H1 (cell line): Measurements from ENCODE around the gene DPRX. TPM values are rescaled to one million over a fixed set of nuclear protein-coding genes. Genes with fewer than 3 reads are reported as not detected.

Experiments
- CTCF ChIA-PET: fragments of 300-600 bp; sonication (Branson Sonifier 250); formaldehyde crosslinking; loops from one replicate; lab custom pipeline; 2021; ENCODE audit not compliant: partially characterized antibody; lab: Charles Lee
- POLR2A ChIA-PET: fragments of 300-600 bp; sonication (Branson Sonifier 250); formaldehyde crosslinking; loops from one replicate; lab custom pipeline; 2021; ENCODE audit warnings: inconsistent platforms; ENCODE audit not compliant: partially characterized antibody; lab: Charles Lee
- DNase-seq, 2 experiments: peaks; one replicate each; pipeline versions ENCODE4 v3.0.0 to v3.0.0-alpha.2; 2010 to 2022; ENCODE audit warnings: low spot score in 2 of 2, low read depth in 1 of 2, mixed read lengths in 1 of 2
- FAIRE-seq: peaks from 2 replicates; lab custom pipeline; 2011; peaks lifted over from hg19 to GRCh38; lab: Jason Lieb, UNC
- H2AFZ ChIP-seq: 2 replicates; pipeline ENCODE4 v1.8.1; 2012; ENCODE audit warnings: low read length, inconsistent platforms
- H2AK5ac ChIP-seq: 2 replicates; pipeline ENCODE4 v1.6.1; 2013; ENCODE audit warnings: low read depth, low read length
- H2BK120ac ChIP-seq: replicated peaks from 2 replicates; pipeline ENCODE3; 2013; ENCODE audit warnings: low read depth, low read length, inconsistent platforms
- H2BK12ac ChIP-seq: 2 replicates; pipeline ENCODE4 v1.6.1; 2013; ENCODE audit warnings: low read depth, low read length
- H2BK15ac ChIP-seq: 2 replicates; pipeline ENCODE4 v1.6.1; 2013; ENCODE audit warnings: low read length
- H2BK20ac ChIP-seq: 2 replicates; pipeline ENCODE4 v1.6.1; 2013; ENCODE audit warnings: low read length
- H2BK5ac ChIP-seq: 2 replicates; pipeline ENCODE4 v1.6.1; 2013; ENCODE audit warnings: low read depth, low read length
- H3K14ac ChIP-seq: 2 replicates; pipeline ENCODE4 v1.6.1; 2013; ENCODE audit warnings: inconsistent platforms; ENCODE audit not compliant: insufficient read length
- H3K18ac ChIP-seq: 2 replicates; pipeline ENCODE4 v1.6.1; 2013; ENCODE audit warnings: low read length; ENCODE audit errors: extremely low read depth
- H3K23ac ChIP-seq: 2 replicates; pipeline ENCODE4 v1.6.1; 2013; ENCODE audit warnings: inconsistent platforms; ENCODE audit not compliant: insufficient read length
- H3K23me2 ChIP-seq: 2 replicates; pipeline ENCODE4 v1.6.1; 2013; ENCODE audit warnings: low read depth, low read length
- H3K27ac ChIP-seq: 2 replicates; pipeline ENCODE4 v1.6.1; 2011; ENCODE audit warnings: low read depth, low read length, inconsistent platforms
- H3K27me3 ChIP-seq, 4 experiments: replicated peaks in 1 of 4; 1 replicate in 1 of 4; 2 replicates in 3 of 4; pipeline versions ENCODE4 v1.6.1 to v1.8.1; 2011 to 2013; ENCODE audit warnings: low read length in 3 of 4, mild to moderate bottlenecking in 3 of 4, inconsistent platforms in 2 of 4, mixed read lengths in 2 of 4, moderate library complexity in 1 of 4; ENCODE audit not compliant: control insufficient read depth in 3 of 4, insufficient read depth in 3 of 4; ENCODE audit errors: extremely low read depth in 1 of 4
- H3K36me3 ChIP-seq, 4 experiments: 2 replicates each; pipeline versions ENCODE4 v1.6.1 to v1.8.1; 2011 to 2013; ENCODE audit warnings: mild to moderate bottlenecking in 4 of 4, low read length in 3 of 4, moderate library complexity in 2 of 4, control low read depth in 1 of 4, inconsistent platforms in 1 of 4; ENCODE audit not compliant: insufficient read depth in 4 of 4, control insufficient read depth in 2 of 4
- H3K4ac ChIP-seq: replicated peaks from 2 replicates; pipeline ENCODE3; 2013; ENCODE audit warnings: low read length, low read depth, mixed read lengths, inconsistent platforms; ENCODE audit not compliant: insufficient read length
- H3K4me1 ChIP-seq, 4 experiments: replicated peaks in 1 of 4; 1 replicate in 1 of 4; 2 replicates in 3 of 4; pipeline versions ENCODE4 v1.6.1 to v1.8.1; 2011 to 2013; ENCODE audit warnings: low read length in 3 of 4, inconsistent platforms in 2 of 4, mixed read lengths in 1 of 4; ENCODE audit not compliant: insufficient read depth in 4 of 4, control insufficient read depth in 3 of 4
- H3K4me2 ChIP-seq, 2 experiments: 2 replicates each; pipeline versions ENCODE4 v1.6.1 to v1.8.1; 2011 to 2013; ENCODE audit warnings: low read depth in 2 of 2, low read length in 2 of 2, control low read depth in 1 of 2, inconsistent platforms in 1 of 2, mild to moderate bottlenecking in 1 of 2; ENCODE audit not compliant: insufficient read depth in 1 of 2
- H3K4me3 ChIP-seq, 4 experiments: fragments of 200-600, 300-600 bp in 1 of 4; sonication (generic), shearing (Covaris generic), sonication (Bioruptor Twin) in 1 of 4; 2 replicates each; pipeline versions ENCODE4 v1.5.1 to v1.8.1; 2011 to 2016; ENCODE audit warnings: low read length in 4 of 4, low read depth in 3 of 4, control low read depth in 2 of 4, inconsistent platforms in 2 of 4, mild to moderate bottlenecking in 2 of 4, mixed read lengths in 1 of 4, moderate library complexity in 1 of 4; ENCODE audit not compliant: insufficient read depth in 2 of 4; ENCODE audit errors: extremely low read depth in 1 of 4
- H3K56ac ChIP-seq: replicated peaks from 2 replicates; pipeline ENCODE3; 2013; ENCODE audit warnings: low read depth, mild to moderate bottlenecking, mixed read lengths, low read length, inconsistent platforms; ENCODE audit not compliant: insufficient read length
- H3K79me1 ChIP-seq: 2 replicates; pipeline ENCODE4 v1.6.1; 2013; ENCODE audit warnings: low read depth, low read length, control low read depth
- H3K79me2 ChIP-seq, 2 experiments: 2 replicates each; pipeline versions ENCODE4 v1.6.1 to v1.8.1; 2012 to 2013; ENCODE audit warnings: low read length in 2 of 2, mild to moderate bottlenecking in 2 of 2, inconsistent platforms in 1 of 2; ENCODE audit not compliant: insufficient read depth in 2 of 2, control insufficient read depth in 1 of 2
- H3K9ac ChIP-seq, 4 experiments: replicated peaks in 1 of 4; 1 replicate in 1 of 4; 2 replicates in 3 of 4; pipeline versions ENCODE4 v1.6.1 to v1.8.1; 2011 to 2013; ENCODE audit warnings: low read depth in 3 of 4, low read length in 3 of 4, control low read depth in 2 of 4, mild to moderate bottlenecking in 2 of 4, moderate library complexity in 2 of 4, inconsistent platforms in 1 of 4; ENCODE audit errors: extremely low read depth in 1 of 4
- H3K9me3 ChIP-seq, 2 experiments: 2 replicates each; pipeline versions ENCODE4 v1.6.1 to v1.8.1; 2012 to 2013; ENCODE audit warnings: mild to moderate bottlenecking in 2 of 2, moderate library complexity in 2 of 2, control low read depth in 1 of 2, inconsistent platforms in 1 of 2, low read depth in 1 of 2, low read length in 1 of 2, mixed read lengths in 1 of 2; ENCODE audit not compliant: insufficient read depth in 2 of 2
- H4K20me1 ChIP-seq, 2 experiments: replicated peaks in 1 of 2; 2 replicates each; pipeline versions ENCODE3 to v1.8.1; 2011 to 2013; ENCODE audit warnings: inconsistent platforms in 2 of 2, low read length in 2 of 2, mild to moderate bottlenecking in 1 of 2; ENCODE audit not compliant: insufficient read depth in 2 of 2, control insufficient read depth in 1 of 2
- H4K5ac ChIP-seq: 2 replicates; pipeline ENCODE4 v1.6.1; 2013; ENCODE audit warnings: low read length, low read depth, mixed read lengths, inconsistent platforms; ENCODE audit not compliant: insufficient read length
- H4K8ac ChIP-seq: 2 replicates; pipeline ENCODE4 v1.8.0; 2013; ENCODE audit warnings: mild to moderate bottlenecking, moderate library complexity, low read length, inconsistent platforms; ENCODE audit not compliant: insufficient read depth; ENCODE audit errors: extremely low read depth
- H4K91ac ChIP-seq: replicated peaks from 2 replicates; pipeline ENCODE3; 2013; ENCODE audit warnings: low read length, mixed read lengths, inconsistent platforms; ENCODE audit not compliant: insufficient read length
- CREB1 ChIP-seq: IDR thresholded peaks from 2 replicates; pipeline ENCODE4 v1.6.1; 2012; ENCODE audit warnings: inconsistent platforms
- GABPA ChIP-seq: IDR thresholded peaks from 2 replicates; pipeline ENCODE4 v1.6.1; 2011; ENCODE audit warnings: mild to moderate bottlenecking, low read length, moderate library complexity, borderline replicate concordance; ENCODE audit not compliant: insufficient read depth
- WGBS, 2 experiments: shearing (Covaris generic) in 1 of 2; methylation state at CpG; one replicate each; pipeline versions ENCODE4 v1.1.6 to v1.1.7; 2013 to 2015; ENCODE audit warnings: low lambda C conversion rate in 2 of 2, mixed read lengths in 2 of 2, inconsistent platforms in 1 of 2, low coverage in 1 of 2, missing lambda C conversion rate in 1 of 2; ENCODE audit not compliant: insufficient replicate concordance in 2 of 2, insufficient coverage in 1 of 2, insufficient read length in 1 of 2; ENCODE audit errors: extremely low coverage in 1 of 2, missing lambda C conversion rate in 1 of 2; 5-methylcytosine and 5-hydroxymethylcytosine counted together
- polyA plus RNA-seq, 7 experiments: library from polyadenylated mRNA; depleted of rRNA in 3 of 7; stranded (reverse) in 5 of 7; unstranded in 2 of 7; fragments of >200 nt in 5 of 7; fragments of 200-250 nt in 2 of 7; gene quantifications; 1 replicate in 5 of 7; 2 replicates in 1 of 7; 4 replicates in 1 of 7; pipeline versions ENCODE4 v1.2.1 to v1.2.3, GENCODE V29; 2011 to 2013; ENCODE audit warnings: missing spikeins in 2 of 7, mixed read lengths in 2 of 7
- total RNA-seq: library from RNA; stranded (reverse); fragmentation: NEBNext Ultra II Directional; extraction: Animal tissue kit (Norgen Biotek cat#: 25700); gene quantifications from 2 replicates; pipeline ENCODE4 v1.2.1, GENCODE V29; 2021

Gene DPRX
- total and polyA plus RNA-seq, 2 of the 8 experiments (the other 6 are each of a cell fraction or from before 2014, with no cell fraction given) = not detected

DNA sequence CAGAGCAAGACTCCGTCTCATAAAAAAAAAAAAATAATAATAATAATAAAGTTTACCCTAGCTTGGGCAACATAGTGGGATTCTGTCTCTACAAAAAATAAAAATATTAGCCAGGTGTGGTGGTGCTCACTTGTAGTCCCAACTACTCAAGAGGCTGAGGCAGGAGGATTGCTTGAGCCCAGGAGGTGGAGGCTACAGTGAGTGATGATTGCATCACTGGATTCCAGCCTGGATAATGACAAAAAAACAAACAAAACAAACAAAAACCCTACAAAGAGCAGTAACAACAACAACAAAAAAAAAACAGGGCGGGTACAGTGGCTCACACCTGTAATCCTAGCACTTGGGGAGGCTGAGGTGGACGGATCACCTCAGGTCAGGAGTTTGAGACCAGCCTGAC, 48.6 kb upstream of the DPRX start:
- CTCF ChIA-PET = interaction anchor here (1.2 kb wide), 1 partner anchor 10 kb away, joined by 6 read pairs; no protein-coding TSS in a partner anchor
- WGBS, 2 experiments = 90% methylated on average over 3 of the region's 3 CpGs; no CpG with 5 or more reads in 1 of the 2 experiments

More for the DNA sequence above, 48.6 kb upstream of the DPRX start:
- peaks cover 0 to 14% (median 6%) of the 10 kb centered on the region in 4 experiments; a peak in 4 of 8 replicates for H3K36me3 ChIP-seq
- no peak overlapping the region for H4K91ac ChIP-seq
- 0 out of 2 replicates have a peak, but pooled peaks cover 4% of the 10 kb centered on the region for H3K23me2 ChIP-seq
- peaks cover 0 to 2% of the 10 kb centered on the region in 2 experiments; a peak in 1 of 4 replicates for H3K9me3 ChIP-seq
- no peak overlapping the region for H4K8ac ChIP-seq
- H3K79me2 ChIP-seq = no peaks in the 10 kb centered on the region
- no peak overlapping the region for H2BK5ac ChIP-seq
- H2BK15ac ChIP-seq = no peak overlapping the region
- no peaks in the 10 kb centered on the region for H3K79me1 ChIP-seq
- no peak for FAIRE-seq
- H2BK20ac ChIP-seq = no peak overlapping the region
- POLR2A ChIA-PET = interaction anchor here (0.6 to 2.3 kb wide), 3 partner anchors 12 to 160 kb away, joined by 3 to 14 read pairs (median 4); no protein-coding TSS in a partner anchor
- no peak for DNase-seq
- no peak overlapping the region for H2BK12ac ChIP-seq
- no peaks in the 10 kb centered on the region for H4K20me1 ChIP-seq
- TF ChIP-seq GABPA = no peak
- TF ChIP-seq CREB1 = no peak
- H3K27ac ChIP-seq = no peak overlapping the region
- H3K27me3 ChIP-seq = no peaks in the 10 kb centered on the region
- H3K23ac ChIP-seq = no peak overlapping the region
- no peak overlapping the region for H3K56ac ChIP-seq
- peaks cover 0 to 11% (median 8%) of the 10 kb centered on the region in 4 experiments; a peak in 4 of 7 replicates for H3K4me1 ChIP-seq
- H2BK120ac ChIP-seq = no peak overlapping the region
- no peak overlapping the region for H3K4me2 ChIP-seq
- H4K5ac ChIP-seq = no peak overlapping the region
- H2AFZ ChIP-seq = no peak overlapping the region
- H3K4me3 ChIP-seq = no peak overlapping the region
- H3K9ac ChIP-seq = no peak overlapping the region
- H3K14ac ChIP-seq = no peak overlapping the region
- H2AK5ac ChIP-seq = no peak overlapping the region
- no peak overlapping the region for H3K18ac ChIP-seq
- H3K4ac ChIP-seq = no peak overlapping the region
